ENCODE data around the gene GCA. TPM values are rescaled to one million over a fixed set of nuclear protein-coding genes. Genes with fewer than 3 reads are reported as not detected.

GCA gene
- total and polyA plus RNA-seq, 7 donors, result 1.6 to 5.2 (median 3.6) TPM

DNA sequence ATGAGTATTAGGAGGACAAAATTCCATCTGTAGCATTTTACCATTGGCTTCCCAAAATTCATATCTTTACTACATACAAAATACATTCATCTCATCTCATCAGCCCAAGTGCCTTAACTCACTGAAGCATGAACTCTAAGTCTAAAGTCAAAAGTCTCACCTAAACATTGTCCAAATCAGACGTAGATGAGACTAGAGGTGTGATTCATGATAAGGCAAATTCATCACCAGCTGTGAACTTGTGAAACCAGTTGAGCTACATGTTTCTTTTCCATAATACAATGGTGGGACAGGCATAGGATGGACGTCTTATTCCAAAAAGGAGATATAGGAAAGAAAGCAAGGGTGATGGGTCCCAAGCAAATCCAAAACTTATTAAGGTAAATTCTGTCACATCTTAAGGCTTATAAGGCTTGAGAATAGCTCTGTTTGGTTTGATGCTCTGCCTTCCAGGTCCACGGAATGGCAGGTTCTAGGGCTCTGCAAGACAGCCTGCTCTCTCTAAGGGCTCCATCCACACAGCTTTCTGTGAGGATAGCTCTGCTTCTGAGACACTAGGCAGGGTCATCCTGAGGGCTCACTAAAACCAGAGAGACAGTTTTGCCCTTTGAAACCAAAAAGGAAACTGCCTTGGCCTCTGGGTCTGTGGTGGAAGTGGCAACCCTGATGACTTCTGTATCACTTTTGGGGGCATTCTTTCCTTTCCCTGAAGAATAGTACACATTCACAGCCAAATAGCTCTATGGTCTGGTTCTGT is 35.0 kb upstream of the GCA start:
- H3K36me3 ChIP-seq (ENCODE audit: insufficient read depth in 1 of 2, low read depth in 1 of 2), result peaks cover 0 to 7% of the 10 kb centered on the region in 2 donors
- no peaks in the 10 kb centered on the region for H3K9me3 ChIP-seq
- TF ChIP-seq, protein P1, sequence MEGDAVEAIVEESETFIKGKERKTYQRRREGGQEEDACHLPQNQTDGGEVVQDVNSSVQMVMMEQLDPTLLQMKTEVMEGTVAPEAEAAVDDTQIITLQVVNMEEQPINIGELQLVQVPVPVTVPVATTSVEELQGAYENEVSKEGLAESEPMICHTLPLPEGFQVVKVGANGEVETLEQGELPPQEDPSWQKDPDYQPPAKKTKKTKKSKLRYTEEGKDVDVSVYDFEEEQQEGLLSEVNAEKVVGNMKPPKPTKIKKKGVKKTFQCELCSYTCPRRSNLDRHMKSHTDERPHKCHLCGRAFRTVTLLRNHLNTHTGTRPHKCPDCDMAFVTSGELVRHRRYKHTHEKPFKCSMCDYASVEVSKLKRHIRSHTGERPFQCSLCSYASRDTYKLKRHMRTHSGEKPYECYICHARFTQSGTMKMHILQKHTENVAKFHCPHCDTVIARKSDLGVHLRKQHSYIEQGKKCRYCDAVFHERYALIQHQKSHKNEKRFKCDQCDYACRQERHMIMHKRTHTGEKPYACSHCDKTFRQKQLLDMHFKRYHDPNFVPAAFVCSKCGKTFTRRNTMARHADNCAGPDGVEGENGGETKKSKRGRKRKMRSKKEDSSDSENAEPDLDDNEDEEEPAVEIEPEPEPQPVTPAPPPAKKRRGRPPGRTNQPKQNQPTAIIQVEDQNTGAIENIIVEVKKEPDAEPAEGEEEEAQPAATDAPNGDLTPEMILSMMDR (IDR thresholded peaks at IDR 0.05), result no peak
- H3K27me3 ChIP-seq (ENCODE audit: insufficient read depth in 3 of 3, low read length in 2 of 3), result no peaks in the 10 kb centered on the region
- DNase-seq (no peak), ATAC-seq (no peak)
- H3K27ac ChIP-seq, result no peak overlapping the region
- no peak overlapping the region for H3K4me3 ChIP-seq
- whole genome bisulfite sequencing, 3 donors, result 74 to 97% (median 94%) methylated on average over 3 of the region's 3 CpGs
- no peaks in the 10 kb centered on the region for H3K4me1 ChIP-seq
- intact Hi-C loops (cut with DNase I), result no loop called here

DNA sequence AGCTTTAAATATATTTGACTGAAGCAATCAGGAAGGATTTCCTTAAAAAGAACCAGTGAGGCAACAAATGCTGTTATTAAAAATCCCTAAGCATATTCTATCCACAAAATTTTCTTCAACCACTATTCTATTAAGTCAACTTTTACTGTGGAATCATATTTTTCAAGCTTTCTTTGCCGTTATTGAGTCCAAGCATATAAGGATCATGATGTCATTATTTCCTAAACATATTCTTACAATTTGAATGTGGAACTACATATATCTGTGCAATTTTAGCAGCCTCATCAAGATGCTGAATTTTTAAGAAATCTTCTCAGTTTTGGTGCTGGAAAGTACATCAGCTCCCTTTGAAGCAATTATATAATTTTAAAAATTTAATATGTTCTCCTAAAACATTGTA is 31.1 kb upstream of the GCA start:
- peaks cover 0 to 4% of the 10 kb centered on the region in 2 donors for H3K36me3 ChIP-seq (ENCODE audit: insufficient read depth in 1 of 2, low read depth in 1 of 2)
- DNase-seq, result no peak
- H3K27me3 ChIP-seq (ENCODE audit: insufficient read depth in 3 of 3, low read length in 2 of 3), result no peaks in the 10 kb centered on the region
- no peak for ATAC-seq
- TF ChIP-seq, protein P1 (IDR thresholded peaks at IDR 0.05), result no peak
- H3K4me3 ChIP-seq, result no peak overlapping the region
- intact Hi-C loops (cut with DNase I), result no loop called here
- H3K27ac ChIP-seq, result no peak overlapping the region
- 79 to 85% (median 80%) methylated on average over 1 of the region's 1 CpG for WGBS, 3 donors
- no peaks in the 10 kb centered on the region for H3K9me3 ChIP-seq
- no peaks in the 10 kb centered on the region for H3K4me1 ChIP-seq

DNA sequence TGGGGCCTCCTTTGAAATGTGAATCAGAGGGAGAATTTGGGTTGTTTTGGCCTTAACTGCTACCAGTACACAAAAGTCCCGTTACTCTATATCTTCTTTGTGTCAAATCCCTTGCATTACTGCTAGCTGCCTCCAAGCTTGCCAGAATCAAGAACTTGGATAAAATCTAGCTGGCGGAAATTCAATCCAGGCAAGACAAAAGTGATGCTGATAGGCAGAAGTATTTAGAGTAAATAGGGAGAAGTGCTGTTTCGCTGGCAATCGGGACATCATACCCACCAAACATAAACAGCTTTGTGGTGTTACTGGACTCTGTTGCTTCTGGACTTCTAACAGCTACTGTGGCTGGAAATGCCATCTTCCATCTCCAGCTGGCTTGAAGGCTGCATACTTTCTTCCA is 28.0 kb upstream of the GCA start:
- WGBS, 3 donors, result 54 to 68% (median 55%) methylated on average over 4 of the region's 4 CpGs
- TF ChIP-seq, protein P1 (IDR thresholded peaks at IDR 0.05), result no peak
- no peaks in the 10 kb centered on the region for H3K4me1 ChIP-seq
- intact Hi-C loops (cut with DNase I), result no loop called here
- H3K27me3 ChIP-seq (ENCODE audit: insufficient read depth in 3 of 3, low read length in 2 of 3), result no peaks in the 10 kb centered on the region
- no peaks in the 10 kb centered on the region for H3K9me3 ChIP-seq
- no peak overlapping the region for H3K27ac ChIP-seq
- peak overlapping the region; percentile 35 for H3K4me3 ChIP-seq
- no peak for ATAC-seq
- no peaks in the 10 kb centered on the region for H3K36me3 ChIP-seq (ENCODE audit: insufficient read depth in 1 of 2, low read depth in 1 of 2)
- no peak for DNase-seq

DNA sequence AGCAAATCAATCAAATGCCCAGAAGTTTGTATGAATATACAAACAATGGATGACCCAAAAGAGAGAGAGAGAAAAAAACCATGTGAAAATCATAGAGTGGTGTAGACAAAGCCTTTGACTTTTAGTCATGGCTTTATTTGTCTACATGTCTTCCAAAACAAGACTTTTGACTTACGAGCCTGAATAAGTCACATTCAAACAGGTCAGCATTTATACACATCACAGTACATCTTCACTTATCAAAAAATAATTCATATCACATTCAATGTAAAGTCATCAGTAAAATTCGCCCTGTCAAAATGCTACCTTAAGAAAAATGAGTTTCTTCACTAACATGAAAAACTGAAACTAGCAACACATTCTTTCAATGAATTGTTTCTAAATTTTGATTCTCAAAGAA is 27.3 kb upstream of the GCA start:
- Histone ChIP-seq H3K4me3 (peak overlapping the region; percentile 35), H3K4me1 (no peaks in the 10 kb centered on the region), H3K27ac (no peak overlapping the region), H3K9me3 (no peaks in the 10 kb centered on the region), H3K27me3 (ENCODE audit: insufficient read depth in 3 of 3, low read length in 2 of 3) (no peaks in the 10 kb centered on the region), H3K36me3 (ENCODE audit: insufficient read depth in 1 of 2, low read depth in 1 of 2) (no peaks in the 10 kb centered on the region)
- TF ChIP-seq, protein P1 (IDR thresholded peaks at IDR 0.05), result no peak
- ATAC-seq (no peak), DNase-seq (no peak)
- intact Hi-C loops (cut with DNase I), result no loop called here
- 77 to 89% (median 78%) methylated on average over 2 of the region's 2 CpGs for WGBS, 3 donors

Data from psoas muscle (tissue), 8 donors.